AG04449 (cell line): ENCODE results near the gene CELF1.

Experiments used
- CTCF ChIA-PET: fragments of 350-600 bp; formaldehyde crosslinking; extraction: SDS; loops from one replicate; lab custom pipeline; 2021; ENCODE audit warnings: antibody characterized with exemption; lab: Yijun Ruan, JAX
- POLR2A ChIA-PET: fragments of 400-600, 350-600 bp; formaldehyde crosslinking; extraction: SDS; loops from one replicate; lab custom pipeline; 2020; ENCODE audit warnings: antibody characterized with exemption, inconsistent platforms; lab: Yijun Ruan, JAX
- DNase-seq: peaks from one replicate; pipeline ENCODE4 v3.0.0-alpha.2; 2010; ENCODE audit warnings: low read depth, low spot score
- H3K4me3 ChIP-seq: 2 replicates; pipeline ENCODE4 v1.5.1; 2011; ENCODE audit warnings: low read depth, mild to moderate bottlenecking, control low read depth, low read length
- TF ChIP-seq, protein P1 (sequence below): IDR thresholded peaks from one replicate; pipeline ENCODE4 v1.5.1; 2011; ENCODE audit warnings: mild to moderate bottlenecking, moderate library complexity, low read length, control low read depth, inconsistent platforms; ENCODE audit not compliant: insufficient read depth; ENCODE audit errors: missing control alignments

The CELF1 gene

DNA sequence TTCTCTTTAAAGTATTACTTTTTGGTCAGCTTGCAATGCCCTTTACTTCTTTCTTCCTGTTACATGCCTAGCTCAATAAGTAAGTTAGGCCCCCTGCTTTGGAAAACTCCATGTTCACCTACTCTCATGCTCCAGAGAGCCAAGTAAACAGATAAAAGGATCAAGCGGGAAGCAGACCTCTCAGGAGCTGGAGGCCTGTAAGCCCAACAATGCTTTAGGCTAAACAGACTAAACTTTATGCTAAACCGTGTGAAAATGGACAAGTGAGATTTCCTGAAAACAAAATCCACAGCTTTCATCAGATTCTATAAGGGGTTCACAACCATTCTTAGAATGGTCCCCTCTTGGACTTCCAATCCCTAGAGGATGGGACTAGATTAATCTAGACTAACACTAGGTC is 40.2 kb downstream of the CELF1 start:
- H3K4me3 ChIP-seq, result no peak overlapping the region
- POLR2A ChIA-PET, result no interaction called here
- CTCF ChIA-PET, result interaction anchor here (0.8 to 2.4 kb wide), 4 partner anchors 9 to 41 kb away, joined by 3 to 7 read pairs (median 3); partner anchors contain the start of gene CELF1
- TF ChIP-seq, protein P1, sequence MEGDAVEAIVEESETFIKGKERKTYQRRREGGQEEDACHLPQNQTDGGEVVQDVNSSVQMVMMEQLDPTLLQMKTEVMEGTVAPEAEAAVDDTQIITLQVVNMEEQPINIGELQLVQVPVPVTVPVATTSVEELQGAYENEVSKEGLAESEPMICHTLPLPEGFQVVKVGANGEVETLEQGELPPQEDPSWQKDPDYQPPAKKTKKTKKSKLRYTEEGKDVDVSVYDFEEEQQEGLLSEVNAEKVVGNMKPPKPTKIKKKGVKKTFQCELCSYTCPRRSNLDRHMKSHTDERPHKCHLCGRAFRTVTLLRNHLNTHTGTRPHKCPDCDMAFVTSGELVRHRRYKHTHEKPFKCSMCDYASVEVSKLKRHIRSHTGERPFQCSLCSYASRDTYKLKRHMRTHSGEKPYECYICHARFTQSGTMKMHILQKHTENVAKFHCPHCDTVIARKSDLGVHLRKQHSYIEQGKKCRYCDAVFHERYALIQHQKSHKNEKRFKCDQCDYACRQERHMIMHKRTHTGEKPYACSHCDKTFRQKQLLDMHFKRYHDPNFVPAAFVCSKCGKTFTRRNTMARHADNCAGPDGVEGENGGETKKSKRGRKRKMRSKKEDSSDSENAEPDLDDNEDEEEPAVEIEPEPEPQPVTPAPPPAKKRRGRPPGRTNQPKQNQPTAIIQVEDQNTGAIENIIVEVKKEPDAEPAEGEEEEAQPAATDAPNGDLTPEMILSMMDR, result no peak
- no peak for DNase-seq

DNA sequence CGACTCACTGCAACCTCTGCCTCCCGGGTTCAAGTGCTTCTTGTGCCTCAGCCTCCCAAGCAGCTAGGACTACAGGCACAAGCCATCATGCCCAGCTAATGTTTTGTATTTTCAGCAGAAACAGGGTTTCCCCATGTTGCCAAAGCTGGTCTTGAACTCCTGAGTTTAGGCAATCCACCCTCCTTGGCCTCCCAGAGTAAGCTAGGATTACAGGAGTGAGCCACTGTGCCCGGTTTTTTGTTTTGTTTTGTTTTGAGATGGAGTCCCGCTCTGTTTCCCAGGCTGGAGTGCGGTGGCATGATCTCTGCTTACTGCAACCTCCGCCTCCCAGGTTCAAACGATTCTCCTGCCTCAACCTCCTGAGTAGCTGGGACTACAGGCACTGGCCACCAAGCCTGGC is 41.0 kb downstream of the CELF1 start:
- TF ChIP-seq, protein P1, result no peak
- no peak overlapping the region for H3K4me3 ChIP-seq
- ChIA-PET POLR2A (no interaction called here), CTCF (interaction anchor here (1.2 to 2.4 kb wide), 3 partner anchors 8 to 105 kb away, joined by 3 to 7 read pairs (median 3); no protein-coding TSS in a partner anchor)
- DNase-seq, result no peak

DNA sequence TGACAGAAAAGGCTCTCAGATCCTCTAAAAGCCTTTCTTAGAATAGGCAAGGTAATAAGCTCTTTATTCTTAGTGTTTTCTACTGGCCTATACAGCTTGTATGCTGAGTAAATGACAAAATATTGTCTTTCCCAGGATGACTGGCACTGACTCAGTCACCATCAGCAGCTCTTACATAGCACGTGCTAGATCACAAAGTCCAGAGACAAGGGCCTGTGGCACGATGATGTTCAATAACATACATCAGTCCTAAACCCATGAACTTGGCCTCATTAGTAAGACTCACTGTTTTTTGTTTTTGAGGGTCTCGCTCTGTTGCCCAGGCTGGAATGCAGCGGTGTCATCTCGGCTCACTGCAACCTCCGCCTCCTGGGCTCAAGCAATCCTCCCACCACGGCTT is 42.7 kb downstream of the CELF1 start:
- H3K4me3 ChIP-seq, result no peak overlapping the region
- no peak for DNase-seq
- TF ChIP-seq, protein P1, result no peak
- ChIA-PET CTCF (interaction anchor here (0.8 to 2.3 kb wide), 5 partner anchors 10 to 136 kb away, joined by 3 to 7 read pairs (median 3); no protein-coding TSS in a partner anchor), POLR2A (no interaction called here)

DNA sequence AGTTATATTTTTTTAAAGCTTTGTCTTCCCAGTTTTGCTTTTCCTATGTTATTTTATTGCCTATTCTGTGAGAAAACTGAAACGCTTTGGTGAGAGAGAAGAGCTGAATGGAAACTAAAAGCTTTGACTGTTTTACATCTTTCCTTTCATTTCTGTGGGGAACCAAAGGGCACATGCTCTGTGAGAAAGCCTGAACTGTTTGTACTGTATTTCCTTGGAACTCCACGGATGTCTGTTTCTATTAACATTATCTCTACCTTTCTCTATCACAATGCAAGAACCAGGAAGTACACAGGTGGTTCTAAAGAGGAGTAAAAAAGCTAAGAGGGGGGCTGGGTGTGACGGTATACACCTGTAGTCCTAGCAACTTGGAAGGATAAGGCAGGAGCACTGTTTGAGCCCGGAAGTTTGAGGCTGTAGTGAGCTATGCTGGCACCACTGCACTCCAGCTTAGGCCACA is 43.8 kb downstream of the CELF1 start:
- TF ChIP-seq, protein P1, result no peak
- ChIA-PET POLR2A (interaction anchor here (0.5 to 1.2 kb wide), 2 partner anchors 28 to 140 kb away, joined by 3 to 4 read pairs; no protein-coding TSS in a partner anchor), CTCF (interaction anchor here (1.2 to 2.3 kb wide), 4 partner anchors 12 to 236 kb away, joined by 3 to 7 read pairs (median 4); partner anchors contain the start of gene CELF1)
- DNase-seq, result no peak
- no peak overlapping the region for H3K4me3 ChIP-seq

DNA sequence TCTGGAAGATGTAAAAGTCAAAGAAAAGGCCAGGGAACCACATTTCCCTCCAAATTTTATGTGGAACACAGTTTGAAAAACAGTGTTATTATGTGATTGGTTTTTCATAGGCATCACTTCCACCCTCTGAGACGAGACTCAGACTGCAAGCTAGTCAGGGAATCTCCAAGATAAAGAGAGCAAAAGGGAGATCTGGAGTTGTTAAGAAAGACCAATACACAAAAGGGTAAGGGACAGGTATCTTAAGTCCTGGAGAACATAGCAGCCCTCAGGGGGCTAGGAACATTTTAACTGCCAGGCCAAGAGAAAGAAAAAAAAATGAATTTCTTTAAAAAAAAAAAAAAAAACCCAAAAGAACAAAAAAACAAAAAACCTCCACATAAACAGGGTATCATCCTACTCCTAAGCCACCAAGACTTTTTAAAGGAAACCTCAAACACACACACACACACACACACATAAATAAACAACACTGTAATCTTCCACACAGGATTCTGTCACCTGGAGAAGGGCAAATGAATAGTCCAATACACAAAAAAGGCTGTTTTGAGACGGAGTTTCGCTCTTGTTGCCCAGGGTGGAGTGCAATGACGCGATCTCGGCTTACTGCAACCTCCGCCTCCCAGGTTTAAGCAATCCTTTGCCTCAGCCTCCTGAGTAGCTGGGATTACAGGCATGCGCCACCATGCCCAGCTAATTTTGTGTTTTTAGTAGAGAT is 44.5 kb downstream of the CELF1 start:
- TF ChIP-seq, protein P1, result no peak
- DNase-seq, result no peak
- H3K4me3 ChIP-seq, result no peak overlapping the region
- ChIA-PET CTCF (interaction anchor here (1.2 to 2.3 kb wide), 3 partner anchors 17 to 235 kb away, joined by 3 to 7 read pairs (median 4); partner anchors contain the start of gene CELF1), POLR2A (interaction anchor here (1.2 kb wide), 1 partner anchor 29 kb away, joined by 4 read pairs; no protein-coding TSS in a partner anchor)
